CD14-positive monocyte (primary cell): ENCODE results near the gene ITGB3BP. TPM values are rescaled to one million over a fixed set of nuclear protein-coding genes. Genes with fewer than 3 reads are reported as not detected.

ENCODE experiments used
- DNase-seq, 3 donors: peaks; one replicate each; pipeline ENCODE4 v3.0.0-alpha.2; 2011 to 2022
- H2AFZ ChIP-seq: 2 replicates; pipeline ENCODE4 v1.6.0; 2012; ENCODE audit warnings: mild to moderate bottlenecking, low read depth, low read length, inconsistent platforms; ENCODE audit not compliant: insufficient read depth, poor library complexity, severe bottlenecking
- H3K27ac ChIP-seq, 2 donors: 1 replicate in 1 of 2; 2 replicates in 1 of 2; pipeline ENCODE4 v1.5.1; 2012 to 2013; ENCODE audit warnings: low read length in 2 of 2, control low read depth in 1 of 2, inconsistent platforms in 1 of 2, low read depth in 1 of 2, mild to moderate bottlenecking in 1 of 2
- H3K27me3 ChIP-seq, 2 donors: one replicate each; pipeline versions ENCODE4 v1.6.0 to v1.6.1; 2011 to 2013; ENCODE audit warnings: low read length in 2 of 2; ENCODE audit not compliant: control insufficient read depth in 2 of 2, insufficient read depth in 2 of 2
- H3K36me3 ChIP-seq, 2 donors: replicated peaks in 1 of 2; 1 replicate in 1 of 2; 2 replicates in 1 of 2; pipeline versions ENCODE4 v1.5.1 to v1.6.1; 2012 to 2013; ENCODE audit warnings: low read length in 2 of 2, control low read depth in 1 of 2, inconsistent platforms in 1 of 2, mild to moderate bottlenecking in 1 of 2; ENCODE audit not compliant: insufficient read depth in 2 of 2, control insufficient read depth in 1 of 2
- H3K4me1 ChIP-seq, 2 donors: 1 replicate in 1 of 2; 2 replicates in 1 of 2; pipeline versions ENCODE4 v1.5.1 to v1.6.1; 2012 to 2013; ENCODE audit warnings: low read length in 2 of 2, control low read depth in 1 of 2, inconsistent platforms in 1 of 2, mild to moderate bottlenecking in 1 of 2, moderate library complexity in 1 of 2; ENCODE audit not compliant: insufficient read depth in 2 of 2, control insufficient read depth in 1 of 2
- H3K4me2 ChIP-seq: replicated peaks from 2 replicates; pipeline ENCODE3; 2012; ENCODE audit warnings: low read length, moderate library complexity, mild to moderate bottlenecking; ENCODE audit not compliant: poor library complexity, severe bottlenecking; ENCODE audit errors: extremely low read depth
- H3K4me3 ChIP-seq, 3 experiments: fragments of 200-600 bp in 1 of 3; sonication (generic) in 1 of 3; replicated peaks in 1 of 3; 1 replicate in 2 of 3; 2 replicates in 1 of 3; pipeline ENCODE4 v1.5.1; 2011 to 2013; ENCODE audit warnings: low read length in 3 of 3, mild to moderate bottlenecking in 3 of 3, control low read depth in 2 of 3, low read depth in 2 of 3, inconsistent platforms in 1 of 3, moderate library complexity in 1 of 3
- H3K79me2 ChIP-seq: 2 replicates; pipeline ENCODE4 v1.6.0; 2012; ENCODE audit warnings: mild to moderate bottlenecking, control low read depth, inconsistent platforms, low read length, moderate library complexity; ENCODE audit not compliant: insufficient read depth
- H3K9ac ChIP-seq: 2 replicates; pipeline ENCODE4 v1.6.0; 2017; ENCODE audit warnings: low read length, mild to moderate bottlenecking; ENCODE audit not compliant: insufficient read depth, poor library complexity, severe bottlenecking
- H3K9me3 ChIP-seq, 2 donors: replicated peaks in 1 of 2; 1 replicate in 1 of 2; 2 replicates in 1 of 2; pipeline versions ENCODE4 v1.5.1 to v1.6.1; 2012 to 2013; ENCODE audit warnings: low read length in 2 of 2, control low read depth in 1 of 2; ENCODE audit not compliant: control insufficient read depth in 1 of 2, insufficient read depth in 1 of 2
- H4K20me1 ChIP-seq: 2 replicates; pipeline ENCODE4 v1.6.0; 2012; ENCODE audit warnings: mild to moderate bottlenecking, low read length, control low read depth, moderate library complexity; ENCODE audit not compliant: insufficient read depth
- H3K27ac Mint-ChIP-seq, 7 donors: one replicate each; pipeline ENCODE4 v1.8.0; 2020; ENCODE audit warnings: mild to moderate bottlenecking in 7 of 7, mixed read lengths in 7 of 7, moderate library complexity in 6 of 7, inconsistent platforms in 2 of 7
- H3K27me3 Mint-ChIP-seq, 3 donors: one replicate each; pipeline ENCODE4 v1.8.0; 2021 to 2022; ENCODE audit warnings: low read depth in 3 of 3, mild to moderate bottlenecking in 3 of 3, mixed read lengths in 3 of 3, moderate library complexity in 3 of 3, inconsistent platforms in 1 of 3
- H3K36me3 Mint-ChIP-seq, 2 donors: one replicate each; pipeline ENCODE4 v1.8.0; 2020; ENCODE audit warnings: mixed read lengths in 2 of 2, inconsistent platforms in 1 of 2, mild to moderate bottlenecking in 1 of 2
- H3K4me1 Mint-ChIP-seq: one replicate; pipeline ENCODE4 v1.8.0; 2020; ENCODE audit warnings: mild to moderate bottlenecking, mixed read lengths
- H3K4me3 Mint-ChIP-seq, 2 donors: one replicate each; pipeline ENCODE4 v1.8.0; 2020; ENCODE audit warnings: mild to moderate bottlenecking in 2 of 2, mixed read lengths in 2 of 2, moderate library complexity in 1 of 2
- H3K9me3 Mint-ChIP-seq, 7 donors: one replicate each; pipeline ENCODE4 v1.8.0; 2020 to 2022; ENCODE audit warnings: mixed read lengths in 7 of 7, mild to moderate bottlenecking in 6 of 7, moderate library complexity in 6 of 7, inconsistent platforms in 2 of 7
- WGBS: methylation state at CpG from one replicate; pipeline ENCODE4 v1.1.5; 2013; ENCODE audit warnings: missing lambda C conversion rate; ENCODE audit not compliant: insufficient coverage; 5-methylcytosine and 5-hydroxymethylcytosine counted together
- intact Hi-C, 2 donors: fragments of 100-400 bp; cut with micrococcal nuclease; formaldehyde crosslinking; loops; one replicate each; pipeline versions ENCODE4 v1.15.0 to v1.15.1; 2023
- polyA plus RNA-seq, 3 donors: library from polyadenylated mRNA; depleted of rRNA in 1 of 3; unstranded in 2 of 3; stranded (reverse) in 1 of 3; fragments of 300-500 nt in 2 of 3; fragments of >200 nt in 1 of 3; fragmentation: Illumina TruSeq in 2 of 3; gene quantifications; 1 replicate in 2 of 3; 2 replicates in 1 of 3; pipeline ENCODE4 v1.2.3, GENCODE V29; 2012 to 2021
- TF ChIP-seq, protein P1 (sequence below): fragments of 200-600 bp; IDR thresholded peaks from one replicate; pipeline ENCODE4 v1.8.0; 2022; ENCODE audit warnings: antibody characterized with exemption, mild to moderate bottlenecking

The ITGB3BP gene
- polyA plus RNA-seq, 3 donors = 5.2 to 7.0 (median 6.6) TPM

DNA sequence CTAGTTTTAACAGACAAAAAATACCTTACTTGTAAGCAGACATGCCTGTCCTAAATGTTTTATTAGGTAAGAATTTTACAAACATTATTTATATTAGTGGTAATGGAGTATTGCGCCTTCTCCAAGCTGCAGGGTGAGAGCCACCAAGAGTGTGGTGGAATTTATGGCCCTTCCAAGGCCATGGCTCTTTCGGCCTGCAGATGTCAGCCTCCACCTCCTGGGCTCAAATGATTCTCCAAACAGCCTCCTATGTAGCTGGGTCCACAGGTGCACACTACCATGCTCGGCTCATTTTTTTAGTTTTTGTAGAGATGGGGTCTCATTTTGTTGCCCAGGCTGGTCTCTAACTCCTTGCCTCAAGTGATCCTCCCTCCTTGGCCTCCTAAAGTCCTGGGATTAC, 56.3 kb downstream of the ITGB3BP start:
- Histone ChIP-seq H3K4me3 (no peak overlapping the region), H3K27me3 (no peaks in the 10 kb centered on the region), H3K79me2 (no peaks in the 10 kb centered on the region), H3K27ac (no peak overlapping the region), H4K20me1 (no peaks in the 10 kb centered on the region), H3K9ac (no peak overlapping the region), H3K4me2 (no peak overlapping the region), H3K36me3 (no peaks in the 10 kb centered on the region), H2AFZ (no peak overlapping the region), H3K4me1 (peaks cover 30 to 42% of the 10 kb centered on the region in 2 donors), H3K9me3 (peaks cover 2 to 4% of the 10 kb centered on the region in 2 donors)
- peaks cover 39% of the 10 kb centered on the region for H3K4me1 Mint-ChIP-seq
- intact Hi-C loops = no loop called here
- H3K36me3 Mint-ChIP-seq = peaks cover 0 to 6% of the 10 kb centered on the region in 2 donors
- WGBS = 100% methylated on average over 1 of the region's 3 CpGs
- no peak for DNase-seq
- H3K9me3 Mint-ChIP-seq = peaks cover 4 to 14% (median 9%) of the 10 kb centered on the region in 7 donors
- no peaks in the 10 kb centered on the region for H3K27me3 Mint-ChIP-seq
- no peak overlapping the region for H3K4me3 Mint-ChIP-seq
- TF ChIP-seq, protein P1, sequence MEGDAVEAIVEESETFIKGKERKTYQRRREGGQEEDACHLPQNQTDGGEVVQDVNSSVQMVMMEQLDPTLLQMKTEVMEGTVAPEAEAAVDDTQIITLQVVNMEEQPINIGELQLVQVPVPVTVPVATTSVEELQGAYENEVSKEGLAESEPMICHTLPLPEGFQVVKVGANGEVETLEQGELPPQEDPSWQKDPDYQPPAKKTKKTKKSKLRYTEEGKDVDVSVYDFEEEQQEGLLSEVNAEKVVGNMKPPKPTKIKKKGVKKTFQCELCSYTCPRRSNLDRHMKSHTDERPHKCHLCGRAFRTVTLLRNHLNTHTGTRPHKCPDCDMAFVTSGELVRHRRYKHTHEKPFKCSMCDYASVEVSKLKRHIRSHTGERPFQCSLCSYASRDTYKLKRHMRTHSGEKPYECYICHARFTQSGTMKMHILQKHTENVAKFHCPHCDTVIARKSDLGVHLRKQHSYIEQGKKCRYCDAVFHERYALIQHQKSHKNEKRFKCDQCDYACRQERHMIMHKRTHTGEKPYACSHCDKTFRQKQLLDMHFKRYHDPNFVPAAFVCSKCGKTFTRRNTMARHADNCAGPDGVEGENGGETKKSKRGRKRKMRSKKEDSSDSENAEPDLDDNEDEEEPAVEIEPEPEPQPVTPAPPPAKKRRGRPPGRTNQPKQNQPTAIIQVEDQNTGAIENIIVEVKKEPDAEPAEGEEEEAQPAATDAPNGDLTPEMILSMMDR = no peak
- H3K27ac Mint-ChIP-seq = peak overlapping the region in 1 of 7 donors; percentile 30

DNA sequence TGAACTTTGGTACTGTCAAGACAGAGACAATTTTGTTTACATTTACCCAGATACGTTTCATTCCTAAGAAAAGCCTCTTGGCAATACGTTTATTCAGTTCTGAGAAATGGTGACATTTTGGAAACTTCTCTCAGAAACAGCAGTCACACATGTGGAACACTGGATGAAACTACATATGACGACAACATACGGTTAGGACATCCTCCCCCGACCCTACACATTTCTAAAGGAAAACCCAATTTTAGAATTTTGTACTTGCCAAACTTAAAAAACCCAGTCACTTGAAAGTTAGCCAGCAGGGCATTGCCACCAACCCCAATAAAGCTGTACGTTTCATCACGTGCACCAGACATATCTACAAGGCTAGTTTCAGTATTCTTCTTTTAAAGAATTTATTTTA, 56.8 kb downstream of the ITGB3BP start:
- Histone ChIP-seq H3K36me3 (no peaks in the 10 kb centered on the region), H3K79me2 (no peaks in the 10 kb centered on the region), H3K27ac (no peak overlapping the region), H3K9me3 (peaks cover 2 to 8% of the 10 kb centered on the region in 2 donors), H3K4me2 (no peak overlapping the region), H3K4me1 (peaks cover 30 to 42% of the 10 kb centered on the region in 2 donors), H2AFZ (no peak overlapping the region), H3K9ac (no peak overlapping the region), H3K27me3 (no peaks in the 10 kb centered on the region), H4K20me1 (no peaks in the 10 kb centered on the region), H3K4me3 (no peak overlapping the region)
- DNase-seq = no peak
- WGBS = 97% methylated on average over 3 of the region's 7 CpGs
- peaks cover 39% of the 10 kb centered on the region for H3K4me1 Mint-ChIP-seq
- no peak overlapping the region for H3K4me3 Mint-ChIP-seq
- peak overlapping the region in 1 of 7 donors; percentile 25 for H3K27ac Mint-ChIP-seq
- H3K9me3 Mint-ChIP-seq = peaks cover 3 to 15% (median 11%) of the 10 kb centered on the region in 7 donors
- TF ChIP-seq, protein P1 = no peak
- H3K36me3 Mint-ChIP-seq = peaks cover 0 to 7% of the 10 kb centered on the region in 2 donors
- no peaks in the 10 kb centered on the region for H3K27me3 Mint-ChIP-seq
- intact Hi-C loops = no loop called here
